K562 (cell line): Measurements from ENCODE around the gene MPV17L2.

Experiments used
- CTCF ChIP-seq, 3 experiments: IDR thresholded peaks in 2 of 3; conservative IDR thresholded peaks in 1 of 3; 2 replicates each; pipeline ENCODE4 v1.5.1; 2011 to 2012; ENCODE audit warnings: low read length in 3 of 3, mild to moderate bottlenecking in 3 of 3, control low read depth in 2 of 3, improper control_type of control experiment in 1 of 3, inconsistent platforms in 1 of 3, low read depth in 1 of 3, mixed read lengths in 1 of 3, moderate library complexity in 1 of 3; ENCODE audit not compliant: insufficient read depth in 2 of 3
- HMG20A ChIP-seq: fragments of 450-650 bp; formaldehyde crosslinking; conservative IDR thresholded peaks from 2 replicates; pipeline ENCODE4 v1.4.0; 2020; ENCODE audit warnings: mild to moderate bottlenecking, mixed read lengths
- PHF20 ChIP-seq: fragments of 450-650 bp; IDR thresholded peaks from 2 replicates; pipeline ENCODE4 v1.6.1; 2018; ENCODE audit not compliant: partially characterized antibody

GRCh38 chr19:18156841-18157464 is 36.1 kb upstream of the MPV17L2 start:
- TF ChIP-seq HMG20A (CRISPR knock-in tag) (no peak), CTCF (IDR thresholded peaks at IDR 0.05 in 2 of 3, conservative IDR thresholded peaks at IDR 0.05 in 1 of 3; ENCODE audit: insufficient read depth in 2 of 3, low read depth in 1 of 3, low read length in 3 of 3) (no peak), PHF20 (no peak)
